HepG2 (cell line): Measurements from ENCODE around the gene SPHK1. TPM values are rescaled to one million over a fixed set of nuclear protein-coding genes. Genes with fewer than 3 reads are reported as not detected.

Source experiments
- AGO2 ChIP-seq: fragments of 200-400 bp; formaldehyde crosslinking; optimal IDR thresholded peaks from 2 replicates; pipeline ENCODE3; 2017; ENCODE audit warnings: mild to moderate bottlenecking, low read depth, low read length, moderate library complexity
- CREB3 ChIP-seq: sonication (generic); formaldehyde crosslinking; IDR thresholded peaks from 2 replicates; pipeline ENCODE4 v1.5.0; 2020; ENCODE audit warnings: missing genetic modification reagents
- HHEX ChIP-seq: IDR thresholded peaks from 2 replicates; pipeline ENCODE4 v1.6.1; 2016; ENCODE audit warnings: control low read depth
- HNRNPH1 ChIP-seq: fragments of 200-400 bp; formaldehyde crosslinking; optimal IDR thresholded peaks from 2 replicates; pipeline ENCODE3; 2017; ENCODE audit warnings: mild to moderate bottlenecking, low read depth, low read length
- KIAA2018 ChIP-seq: sonication (generic); formaldehyde crosslinking; IDR thresholded peaks from 2 replicates; pipeline ENCODE4 v1.5.0; 2020; ENCODE audit warnings: mild to moderate bottlenecking, missing genetic modification reagents, borderline replicate concordance
- NCOA5 ChIP-seq: sonication (generic); formaldehyde crosslinking; IDR thresholded peaks from 2 replicates; pipeline ENCODE4 v1.4.0; 2020; ENCODE audit warnings: missing genetic modification reagents
- NR1H2 ChIP-seq: sonication (generic); formaldehyde crosslinking; IDR thresholded peaks from 2 replicates; pipeline ENCODE4 v1.8.1; 2022; ENCODE audit warnings: low read depth, missing genetic modification reagents, borderline replicate concordance
- POLR2G ChIP-seq: fragments of 200-400 bp; formaldehyde crosslinking; IDR thresholded peaks from 2 replicates; pipeline ENCODE4 v1.6.1; 2018; ENCODE audit warnings: mild to moderate bottlenecking, low read depth, low read length, moderate library complexity
- SPEN ChIP-seq: sonication (generic); formaldehyde crosslinking; IDR thresholded peaks from 2 replicates; pipeline ENCODE4 v1.5.1; 2020; ENCODE audit warnings: low read depth, mild to moderate bottlenecking, missing genetic modification reagents
- TCF12 ChIP-seq, 2 experiments: fragments of 450-650 bp in 1 of 2; sonication (generic) in 1 of 2; formaldehyde crosslinking in 1 of 2; IDR thresholded peaks; 2 replicates each; pipeline versions ENCODE4 v1.6.1 to v1.8.0; 2017 to 2022; ENCODE audit warnings: antibody characterized with exemption in 1 of 2, mild to moderate bottlenecking in 1 of 2, missing genetic modification reagents in 1 of 2, moderate library complexity in 1 of 2
- TP53 ChIP-seq: sonication (generic); formaldehyde crosslinking; conservative IDR thresholded peaks from 2 replicates; pipeline ENCODE4 v1.4.0; 2020; ENCODE audit warnings: missing genetic modification reagents
- ZNF101 ChIP-seq: sonication (generic); formaldehyde crosslinking; IDR thresholded peaks from 2 replicates; pipeline ENCODE4 v1.4.0; 2020; ENCODE audit warnings: mild to moderate bottlenecking, low read depth, missing genetic modification reagents, borderline replicate concordance
- ZNF18 ChIP-seq: sonication (generic); formaldehyde crosslinking; IDR thresholded peaks from 2 replicates; pipeline ENCODE4 v1.8.0; 2022; ENCODE audit warnings: mild to moderate bottlenecking, missing genetic modification reagents; ENCODE audit not compliant: insufficient replicate concordance
- ZNF768 ChIP-seq: sonication (generic); formaldehyde crosslinking; IDR thresholded peaks from 2 replicates; pipeline ENCODE4 v1.4.0; 2020; ENCODE audit warnings: missing genetic modification reagents
- ZUFSP ChIP-seq: sonication (generic); formaldehyde crosslinking; IDR thresholded peaks from 2 replicates; pipeline ENCODE4 v1.9.0; 2021; ENCODE audit warnings: missing genetic modification reagents, mild to moderate bottlenecking, borderline replicate concordance
- polyA plus RNA-seq, 8 experiments: library from polyadenylated mRNA; depleted of rRNA in 3 of 8; stranded (reverse) in 7 of 8; unstranded in 1 of 8; fragments of >200 nt; fragmentation: Illumina TruSeq in 4 of 8; extraction: Trizol in 4 of 8; gene quantifications; 2 replicates each; pipeline versions ENCODE4 v1.2.1 to v1.2.3, GENCODE V29; 2011 to 2016; ENCODE audit warnings: low read depth in 4 of 8, missing spikeins in 1 of 8, mixed read lengths in 1 of 8; ENCODE audit not compliant: insufficient read depth in 1 of 8
- total RNA-seq, 5 experiments: library from RNA; depleted of rRNA; stranded (reverse); fragments of >200 nt; fragmentation: Illumina TruSeq; extraction: Trizol; gene quantifications; 2 replicates each; pipeline ENCODE4 v1.2.3, GENCODE V29; 2016; ENCODE audit warnings: low read depth in 1 of 5

SPHK1 gene
- total and polyA plus RNA-seq, 2 of the 13 experiments (the other 11 are each of a cell fraction or from before 2014, with no cell fraction given), result 129 to 160 TPM

- no peak for TF ChIP-seq ZUFSP (CRISPR knock-in tag)
- TF ChIP-seq TCF12 (IDR thresholded peaks at IDR 0.05), result no peak
- TF ChIP-seq TCF12 (CRISPR knock-in tag; IDR thresholded peaks at IDR 0.05), result no peak; the same call in 1 of the 2 replicates
- TF ChIP-seq CREB3 (CRISPR knock-in tag), result peak; percentile 100
- no peak for TF ChIP-seq HHEX
- TF ChIP-seq ZNF768 (CRISPR knock-in tag), result peak; percentile 74
- no peak for TF ChIP-seq HNRNPH1
- no peak for TF ChIP-seq NCOA5 (CRISPR knock-in tag)
- TF ChIP-seq TP53 (CRISPR knock-in tag), result peak; percentile 91; the same call in 1 of the 2 replicates
- peak; percentile 93 for TF ChIP-seq KIAA2018 (CRISPR knock-in tag)
- peak; percentile 82 for TF ChIP-seq SPEN (CRISPR knock-in tag)
- TF ChIP-seq ZNF18 (CRISPR knock-in tag), result peak; percentile 97
- TF ChIP-seq AGO2, result peak; percentile 97
- TF ChIP-seq NR1H2 (CRISPR knock-in tag), result peak; percentile 82; the same call in 1 of the 2 replicates
- TF ChIP-seq ZNF101, result peak; percentile 91; the same call in 1 of the 2 replicates
- TF ChIP-seq POLR2G, result peak; percentile 20
Measured at GRCh38 chr17:76385892-76386786, 1.7 kb downstream of the SPHK1 start (continued).
